HS-27A (cell line): Measurements from ENCODE around the gene ISG15.

ENCODE experiments used
- DNase-seq: peaks from one replicate; pipeline ENCODE4 v3.0.0-alpha.2; 2012; ENCODE audit warnings: low read depth, missing footprints

The ISG15 gene

DNA sequence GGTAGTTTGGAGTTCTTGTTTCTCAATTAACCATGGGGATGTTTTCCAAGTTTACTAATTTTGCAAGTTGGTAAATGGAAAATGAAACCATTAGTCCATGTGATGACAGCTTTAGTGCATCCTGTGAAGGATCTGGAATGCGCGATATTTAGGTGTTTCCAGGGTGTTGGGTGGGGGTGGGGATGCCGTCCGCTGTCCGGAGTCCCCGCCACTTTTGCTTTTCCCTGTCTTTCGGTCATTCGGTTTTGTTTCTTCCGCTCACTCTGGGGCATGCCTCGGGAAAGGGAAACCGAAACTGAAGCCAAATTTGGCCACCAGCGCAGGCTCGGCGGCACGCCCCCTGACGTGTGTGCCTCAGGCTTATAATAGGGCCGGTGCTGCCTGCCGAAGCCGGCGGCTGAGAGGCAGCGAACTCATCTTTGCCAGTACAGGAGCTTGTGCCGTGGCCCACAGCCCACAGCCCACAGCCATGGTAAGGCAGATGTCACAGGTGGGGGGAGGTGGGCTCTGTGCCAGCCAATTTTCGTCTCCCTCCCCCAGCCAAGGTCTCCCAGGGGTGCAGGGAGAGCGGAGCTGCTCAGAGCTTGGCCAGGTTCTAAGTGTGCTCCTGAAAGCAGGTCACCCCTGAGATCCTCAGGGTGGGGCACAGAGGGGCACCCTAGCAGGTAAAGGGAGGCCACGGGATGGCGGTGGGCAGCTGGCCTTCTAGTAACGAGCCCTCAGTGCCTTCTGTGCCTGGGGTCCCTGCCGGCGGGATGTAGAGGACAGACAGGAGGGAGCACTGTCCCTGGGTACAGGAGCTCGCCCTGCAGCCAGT, at the start of gene ISG15:
TSS of gene ISG15 (plus strand) at position 393 of the 817 bp plus-strand sequence. CDS start at position 470, 77 bp downstream.
- DNase-seq: no peak

- DNase-seq: no peak
Observed at GRCh38 chr1:963746-964525, 49.4 kb upstream of the ISG15 start.

DNA sequence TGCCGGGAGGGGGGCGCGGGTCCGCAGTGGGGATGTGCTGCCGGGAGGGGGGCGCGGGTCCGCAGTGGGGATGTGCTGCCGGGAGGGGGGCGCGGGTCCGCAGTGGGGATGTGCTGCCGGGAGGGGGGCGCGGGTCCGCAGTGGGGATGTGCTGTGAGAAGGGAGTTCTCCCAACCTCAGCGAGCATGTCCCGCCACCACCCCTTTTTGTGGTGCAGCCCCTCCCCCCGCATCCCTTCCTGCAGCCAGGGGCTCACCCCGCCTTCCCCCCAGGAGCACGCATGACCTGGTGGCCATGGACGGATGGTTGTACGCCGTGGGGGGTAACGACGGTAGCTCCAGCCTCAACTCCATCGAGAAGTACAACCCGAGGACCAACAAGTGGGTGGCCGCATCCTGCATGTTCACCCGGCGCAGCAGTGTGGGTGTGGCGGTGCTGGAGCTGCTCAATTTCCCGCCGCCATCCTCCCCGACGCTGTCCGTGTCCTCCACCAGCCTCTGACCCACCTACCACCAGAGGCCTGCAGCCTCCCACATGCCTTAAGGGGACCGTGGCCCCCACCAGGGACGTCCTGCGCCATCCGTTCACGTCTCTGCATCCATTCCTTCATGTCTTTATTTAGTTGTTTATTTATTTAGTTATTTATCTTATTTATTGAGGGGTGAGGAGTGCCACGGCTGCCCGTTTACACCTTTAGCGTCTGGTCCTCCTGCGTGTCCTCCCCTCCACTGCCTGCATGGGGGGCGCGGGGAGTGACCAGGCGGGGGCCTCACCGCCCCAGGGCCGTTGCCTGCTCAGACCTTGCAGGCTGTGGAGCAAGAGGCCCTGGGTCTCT, 48.4 kb upstream of the ISG15 start:
- DNase-seq: no peak

GRCh38 chr1:965526-966134, 47.7 kb upstream of the ISG15 start:
- DNase-seq: no peak

GRCh38 chr1:966135-966703, 47.1 kb upstream of the ISG15 start, which contains the start of gene PLEKHN1:
TSS of gene PLEKHN1 (plus strand) at chr1:966482. CDS start at chr1:966532, 50 bp downstream.
- DNase-seq: no peak

DNA sequence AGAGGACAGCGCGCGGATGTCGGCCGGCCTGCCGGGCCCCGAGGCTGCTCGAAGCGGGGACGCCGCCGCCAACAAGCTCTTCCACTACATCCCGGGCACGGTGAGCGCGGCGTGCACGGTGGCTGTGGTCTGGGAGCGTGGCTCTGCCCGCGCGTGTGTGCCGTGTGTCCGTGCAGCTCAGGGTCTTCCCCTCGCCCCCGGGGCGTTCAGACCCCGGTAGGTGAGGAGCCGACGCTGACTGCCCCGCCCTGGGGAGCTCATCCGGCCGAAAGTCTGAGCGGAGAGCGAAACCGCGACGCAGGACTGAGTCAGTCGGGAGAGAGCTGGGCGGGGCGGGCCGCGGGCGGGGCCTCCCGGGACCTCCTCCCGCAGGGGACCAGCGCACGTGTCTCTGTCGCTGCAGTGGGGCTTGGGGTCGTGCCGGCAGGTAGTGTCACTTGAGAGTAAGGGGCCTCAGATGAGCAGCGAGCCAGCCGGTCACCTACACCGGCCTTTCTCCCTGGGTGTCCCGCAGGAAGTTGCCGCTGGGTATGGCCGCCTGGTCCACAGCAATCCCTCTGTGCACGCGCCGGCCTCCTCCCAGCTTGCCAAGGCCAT, 46.5 kb upstream of the ISG15 start:
- no peak for DNase-seq

GRCh38 chr1:967466-968343, 45.6 kb upstream of the ISG15 start:
- DNase-seq: no peak

DNA sequence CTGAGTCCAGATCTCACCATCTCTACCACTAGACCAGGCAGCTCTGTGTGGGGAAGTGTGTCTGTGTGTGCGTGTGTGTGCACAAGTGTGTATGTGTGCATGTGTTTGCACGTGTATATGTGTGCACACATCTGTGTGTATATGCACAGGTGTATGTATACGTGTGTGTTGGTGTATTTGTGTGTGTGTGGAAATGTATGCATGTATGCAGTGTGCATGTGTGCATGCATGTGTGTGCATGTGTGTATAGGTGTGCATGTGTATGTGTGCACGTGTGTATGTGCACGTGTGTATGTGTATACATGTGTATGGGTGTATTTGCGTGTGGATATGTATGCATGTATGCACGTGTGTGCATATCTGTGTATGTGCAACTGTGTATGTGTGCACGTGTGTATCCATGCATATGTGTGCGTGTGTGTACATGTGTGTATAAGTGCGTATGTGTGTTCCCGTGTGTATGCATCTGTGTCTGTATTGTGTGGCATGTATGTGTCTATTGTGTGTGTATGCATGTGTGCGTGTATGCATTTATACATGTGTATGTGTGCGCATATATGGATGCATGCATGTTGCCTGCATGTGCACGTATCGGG, 43.9 kb upstream of the ISG15 start:
- no peak for DNase-seq

DNA sequence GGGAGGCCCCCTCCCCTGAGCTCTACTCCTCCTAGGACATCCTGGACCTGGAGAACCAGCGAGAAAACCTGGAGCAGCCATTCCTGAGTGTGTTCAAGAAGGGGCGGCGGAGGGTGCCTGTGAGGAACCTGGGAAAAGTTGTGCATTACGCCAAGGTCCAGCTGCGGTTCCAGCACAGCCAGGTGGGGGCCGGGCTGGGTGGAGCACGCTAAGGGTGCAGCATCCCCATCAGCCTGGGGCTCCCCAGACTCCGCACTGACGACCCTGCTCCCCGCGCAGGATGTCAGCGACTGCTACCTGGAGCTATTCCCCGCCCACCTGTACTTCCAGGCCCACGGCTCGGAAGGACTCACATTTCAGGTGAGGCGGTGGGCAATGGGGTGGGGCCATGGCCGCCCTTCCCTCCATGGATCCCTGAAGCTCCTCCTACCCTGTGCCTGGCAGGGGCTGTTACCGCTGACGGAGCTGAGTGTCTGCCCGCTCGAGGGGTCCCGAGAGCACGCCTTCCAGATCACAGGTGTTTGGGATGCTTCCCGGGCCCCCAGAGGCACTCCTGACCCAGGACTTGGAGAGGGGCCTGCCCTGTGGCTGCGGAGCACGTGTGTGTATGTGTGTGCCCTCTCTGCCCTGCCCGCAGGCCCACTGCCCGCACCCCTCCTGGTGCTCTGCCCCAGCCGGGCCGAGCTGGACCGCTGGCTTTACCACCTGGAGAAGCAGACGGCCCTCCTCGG, 42.9 kb upstream of the ISG15 start:
- DNase-seq: no peak

DNA sequence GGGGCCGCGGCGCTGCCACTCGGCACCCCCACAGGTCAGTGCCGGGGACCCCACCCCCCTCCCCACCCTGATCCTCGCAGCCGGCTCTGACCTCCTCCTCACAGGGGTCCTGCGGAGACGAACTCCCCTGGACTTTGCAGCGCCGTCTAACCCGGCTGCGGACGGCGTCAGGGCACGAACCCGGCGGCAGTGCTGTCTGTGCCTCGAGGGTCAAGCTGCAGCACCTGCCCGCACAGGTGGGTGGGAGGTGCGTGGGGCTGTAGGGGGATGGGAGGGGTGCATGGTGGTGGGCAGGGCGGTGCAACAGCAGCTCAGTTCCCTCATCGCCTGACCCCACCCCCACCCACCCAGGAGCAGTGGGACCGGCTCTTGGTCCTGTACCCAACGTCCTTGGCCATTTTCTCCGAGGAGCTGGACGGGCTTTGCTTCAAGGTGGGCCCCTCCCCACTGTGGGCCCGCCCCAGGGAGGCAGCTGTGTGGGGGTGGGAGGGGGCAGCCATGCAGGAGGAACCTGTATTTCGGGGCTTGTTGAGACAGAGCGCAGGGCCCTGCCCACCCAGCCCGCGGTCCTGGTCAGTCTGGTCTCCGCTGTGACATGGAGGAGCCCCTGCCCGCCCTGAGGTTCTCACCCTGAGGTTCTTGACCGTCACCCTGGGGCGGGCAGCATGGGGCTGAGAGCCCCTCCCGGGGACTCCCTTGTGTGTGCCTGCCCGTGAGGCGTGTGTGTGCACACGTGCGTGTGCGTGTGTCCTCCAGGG, 42.1 kb upstream of the ISG15 start:
- no peak for DNase-seq

DNA sequence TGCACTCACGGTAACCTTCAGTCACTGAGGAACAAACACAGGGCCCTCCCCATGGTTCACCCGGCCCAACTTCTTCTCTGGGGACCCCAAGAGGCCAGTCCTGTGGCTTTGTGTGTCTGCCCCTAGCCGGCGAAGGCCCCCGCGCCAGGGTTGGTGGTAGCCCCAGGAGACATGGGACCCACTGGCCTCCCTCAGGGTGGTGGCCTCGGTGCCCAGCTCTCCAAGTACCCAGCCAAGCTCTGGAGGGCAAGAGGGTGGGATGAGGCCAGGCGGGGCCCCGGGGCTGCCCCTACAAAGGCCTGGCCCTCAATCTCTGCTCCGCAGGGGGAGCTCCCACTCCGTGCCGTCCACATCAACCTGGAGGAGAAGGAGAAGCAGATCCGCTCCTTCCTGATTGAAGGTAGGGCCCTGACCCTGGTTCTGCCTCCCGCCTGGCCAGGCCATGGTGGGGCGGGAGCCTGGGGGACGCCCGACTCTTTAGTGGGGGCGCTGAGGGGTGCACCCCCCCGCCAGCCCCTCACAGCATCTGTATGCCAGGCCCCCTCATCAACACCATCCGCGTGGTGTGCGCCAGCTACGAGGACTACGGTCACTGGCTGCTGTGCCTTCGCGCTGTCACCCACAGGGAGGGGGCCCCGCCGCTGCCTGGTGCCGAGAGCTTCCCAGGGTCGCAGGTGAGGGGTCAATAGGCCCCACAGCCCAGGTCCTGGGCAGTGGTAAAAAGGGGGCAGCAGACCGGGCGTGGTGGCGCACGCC, 41.4 kb upstream of the ISG15 start:
- no peak for DNase-seq

DNA sequence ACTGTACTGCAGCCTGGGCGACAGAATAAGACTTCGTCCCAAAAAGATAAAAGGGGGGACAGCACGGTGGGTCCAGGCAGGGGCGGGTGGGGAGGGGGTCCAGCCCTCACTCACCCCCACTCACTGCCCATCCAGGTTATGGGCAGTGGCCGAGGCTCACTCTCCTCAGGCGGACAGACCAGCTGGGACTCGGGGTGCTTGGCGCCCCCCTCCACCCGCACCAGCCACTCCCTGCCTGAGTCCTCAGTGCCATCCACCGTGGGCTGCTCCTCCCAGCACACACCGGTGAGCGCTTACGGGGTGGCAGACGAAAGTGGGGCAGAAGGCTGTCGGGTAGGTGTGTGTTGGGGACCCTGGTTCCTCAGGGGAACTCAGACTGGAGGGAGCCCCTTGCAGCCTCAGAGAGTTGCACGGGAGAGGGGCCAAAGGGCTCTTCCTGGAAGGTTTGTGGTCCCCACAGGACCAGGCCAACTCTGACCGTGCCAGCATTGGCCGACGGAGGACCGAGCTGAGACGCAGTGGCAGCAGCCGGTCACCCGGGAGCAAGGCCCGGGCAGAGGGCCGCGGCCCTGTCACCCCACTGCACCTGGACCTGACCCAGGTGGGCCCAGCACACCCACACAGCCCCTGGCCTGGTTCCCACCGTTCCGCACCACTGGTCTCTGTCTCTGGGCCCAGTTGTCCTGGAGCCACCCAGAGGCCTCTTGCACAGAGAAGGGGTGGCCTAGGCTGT, 40.4 kb upstream of the ISG15 start:
- no peak for DNase-seq

DNA sequence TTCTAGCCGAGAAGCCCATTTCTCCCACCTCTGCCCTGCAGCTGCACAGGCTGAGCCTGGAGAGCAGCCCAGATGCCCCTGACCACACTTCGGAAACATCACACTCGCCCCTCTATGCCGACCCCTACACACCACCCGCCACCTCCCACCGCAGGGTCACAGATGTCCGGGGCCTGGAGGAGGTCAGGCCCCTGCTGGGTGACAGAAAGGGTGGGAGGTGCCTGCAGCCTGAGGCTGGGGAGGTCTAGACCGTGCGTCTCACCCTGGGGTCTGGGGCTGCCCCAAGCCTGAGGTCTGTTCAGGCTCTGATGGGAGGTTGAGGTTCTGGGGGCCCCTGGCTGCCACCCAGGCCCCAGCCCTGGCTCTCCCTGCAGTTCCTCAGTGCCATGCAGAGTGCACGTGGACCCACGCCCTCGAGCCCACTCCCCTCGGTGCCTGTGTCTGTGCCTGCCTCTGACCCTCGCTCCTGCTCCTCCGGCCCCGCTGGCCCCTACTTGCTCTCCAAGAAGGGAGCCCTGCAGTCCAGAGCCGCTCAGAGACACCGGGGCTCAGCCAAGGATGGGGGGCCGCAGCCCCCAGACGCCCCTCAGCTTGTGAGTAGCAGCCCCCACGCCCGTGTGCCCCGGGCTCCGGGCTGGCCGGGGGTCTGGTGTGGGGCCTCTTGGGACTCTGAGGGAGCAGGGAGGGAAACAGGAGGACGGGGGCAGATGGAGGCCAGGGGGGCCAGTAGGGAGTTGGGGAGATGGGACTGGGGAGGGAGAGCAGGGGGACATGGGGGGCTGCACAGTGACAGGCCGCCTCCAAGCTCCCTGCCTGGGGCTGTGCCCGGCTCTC, 39.6 kb upstream of the ISG15 start:
- no peak for DNase-seq

DNA sequence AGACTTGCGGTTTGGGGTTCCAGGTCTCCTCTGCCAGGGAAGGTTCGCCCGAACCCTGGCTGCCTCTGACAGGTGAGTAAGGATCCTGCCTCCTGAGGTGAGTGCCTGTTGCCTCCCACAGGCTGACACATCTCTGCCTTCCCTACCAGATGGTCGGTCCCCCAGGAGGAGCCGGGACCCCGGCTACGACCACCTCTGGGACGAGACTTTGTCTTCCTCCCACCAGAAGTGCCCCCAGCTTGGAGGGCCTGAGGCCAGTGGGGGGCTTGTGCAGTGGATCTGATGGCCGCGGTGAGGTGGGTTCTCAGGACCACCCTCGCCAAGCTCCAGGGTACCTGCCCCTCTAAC, 39.0 kb upstream of the ISG15 start:
- no peak for DNase-seq

DNA sequence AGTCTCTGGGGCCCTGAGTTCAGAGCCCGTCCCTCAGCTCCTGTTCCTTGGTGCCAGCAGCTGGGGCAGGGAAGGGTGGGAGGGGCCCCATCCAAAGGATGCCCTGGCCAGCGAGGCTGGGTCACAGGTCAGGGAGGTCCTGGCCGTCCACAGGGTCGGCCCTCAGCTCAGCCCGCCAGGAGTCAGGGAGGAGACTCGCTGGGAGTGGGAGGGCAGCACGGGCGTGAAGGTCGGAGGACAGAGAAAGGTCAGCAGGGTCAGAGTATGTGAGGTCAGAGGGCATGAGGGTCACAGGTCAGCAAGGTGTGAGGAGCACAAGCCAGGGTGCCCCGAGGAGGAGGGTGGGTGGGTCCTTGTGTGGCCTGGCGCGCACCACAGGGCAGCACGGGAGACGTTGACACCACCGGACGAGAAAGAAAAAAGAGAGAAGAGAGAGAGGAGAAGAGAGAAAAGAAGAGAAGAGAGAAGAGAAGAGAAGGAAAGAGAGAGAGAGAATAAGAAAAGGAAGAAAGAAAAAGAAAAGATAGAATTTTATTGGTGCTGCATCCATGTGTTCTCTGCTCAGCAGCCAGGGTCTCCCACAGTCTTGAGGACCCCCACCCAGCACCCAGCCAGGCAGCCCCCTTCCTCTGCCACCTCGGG, 38.5 kb upstream of the ISG15 start:
- DNase-seq: no peak
